ENCODE data around the gene CMC4.

The CMC4 gene, protein sequence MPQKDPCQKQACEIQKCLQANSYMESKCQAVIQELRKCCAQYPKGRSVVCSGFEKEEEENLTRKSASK

DNA sequence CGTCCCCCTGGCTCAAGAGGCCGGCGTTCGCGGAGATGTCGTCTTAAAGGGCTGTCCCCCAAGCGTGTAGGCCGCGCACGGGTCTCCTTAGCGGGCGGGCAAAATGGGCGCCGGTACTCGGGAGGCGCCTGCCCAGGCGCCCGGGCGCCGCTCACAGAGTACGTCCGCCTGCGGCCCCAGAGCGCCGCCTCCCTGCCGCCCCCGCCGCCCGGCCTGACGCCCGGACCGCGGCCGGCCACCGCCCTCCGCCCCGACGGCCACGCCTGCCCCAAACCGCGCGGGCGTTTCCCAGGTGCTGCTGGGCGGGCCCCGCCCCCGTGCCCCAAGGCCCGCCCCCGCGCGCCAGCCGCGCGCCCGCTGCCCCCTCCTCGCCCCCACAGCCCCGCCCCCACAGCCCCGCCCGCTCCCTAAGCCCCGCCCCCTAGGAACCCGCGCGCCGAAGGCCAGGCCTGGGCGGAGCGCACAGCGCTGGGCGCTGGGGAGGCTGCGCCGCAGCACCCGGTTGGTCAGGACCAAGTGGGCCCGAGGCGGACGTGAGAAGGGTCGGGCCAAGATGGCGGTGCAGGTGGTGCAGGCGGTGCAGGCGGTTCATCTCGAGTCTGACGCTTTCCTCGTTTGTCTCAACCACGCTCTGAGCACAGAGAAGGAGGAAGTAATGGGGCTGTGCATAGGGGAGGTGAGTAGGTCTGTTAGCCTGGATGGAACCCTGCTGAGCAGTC is at the start of gene CMC4, which contains the start of the genes BRCC3 and MTCP1:
Gene CMC4, minus strand, starts transcription at position 162 of the 719 bp plus-strand sequence. CDS start 7,113 bp downstream, outside the sequence.
Gene BRCC3, plus strand, starts transcription at position 534 of the 719 bp plus-strand sequence. Its CDS starts 20 bp downstream, at position 554.
Gene MTCP1, minus strand, starts transcription at position 162 of the 719 bp plus-strand sequence. CDS start 5,126 bp downstream, outside the sequence.
- Mint-ChIP-seq H3K4me1 (peaks cover 49% of the 10 kb centered on the region), H3K9me3 (no peaks in the 10 kb centered on the region)

DNA sequence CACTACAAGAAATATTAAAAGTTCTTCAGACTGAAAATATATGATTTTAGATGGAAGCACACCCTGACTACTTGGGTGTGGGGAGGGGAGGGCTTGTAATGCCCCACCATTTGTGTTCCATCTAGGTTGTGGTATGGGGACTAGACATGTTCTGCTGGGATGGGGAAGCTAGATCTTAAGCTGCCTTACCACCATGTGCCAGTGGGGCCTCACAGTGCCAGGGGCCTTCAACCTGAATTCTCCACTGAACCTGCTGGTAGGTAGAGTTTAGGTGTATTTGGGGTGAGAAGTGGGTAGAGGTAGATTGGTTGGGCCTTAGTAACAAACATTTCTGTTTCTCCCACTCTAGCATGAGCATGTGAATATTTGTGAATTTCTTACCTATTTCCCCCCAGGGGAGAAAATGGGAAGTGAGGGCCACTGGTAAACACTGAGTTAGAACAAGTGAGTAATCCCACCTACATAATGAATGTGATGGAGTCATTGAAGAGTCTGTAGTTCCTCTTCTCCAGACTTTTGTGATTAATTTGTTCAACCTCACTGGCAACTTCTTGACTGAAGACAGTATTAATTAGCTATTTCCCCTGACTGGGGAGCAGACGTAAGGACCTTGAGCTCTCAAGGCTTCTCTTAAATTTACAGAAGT is 44.4 kb upstream of the CMC4 start:
- no peaks in the 10 kb centered on the region for H3K27me3 Mint-ChIP-seq
- ATAC-seq (replicated peaks; ENCODE audit: extremely low read depth, poor library complexity, severe bottlenecking): no peak
- H3K36me3 Mint-ChIP-seq (ENCODE audit: insufficient read depth): peaks cover 12% of the 10 kb centered on the region
- no peaks in the 10 kb centered on the region for H3K4me1 Mint-ChIP-seq
- H3K9me3 Mint-ChIP-seq: no peaks in the 10 kb centered on the region
- H3K27ac Mint-ChIP-seq (ENCODE audit: low read depth): no peak overlapping the region
- no peak for DNase-seq (ENCODE audit: low spot score in 2 of 2)
- no peak overlapping the region for H3K4me3 Mint-ChIP-seq

More for the DNA sequence above, at the start of gene CMC4, which contains the start of the genes BRCC3 and MTCP1:
- ATAC-seq (replicated peaks; ENCODE audit: extremely low read depth, poor library complexity, severe bottlenecking) (peak; percentile 78), DNase-seq (ENCODE audit: low spot score in 2 of 2) (peak; percentile 44 to 55)
- Mint-ChIP-seq H3K27me3 (no peaks in the 10 kb centered on the region), H3K27ac (ENCODE audit: low read depth) (peak within 1 kb of the TSS; percentile 89), H3K36me3 (ENCODE audit: insufficient read depth) (peaks cover 18% of the 10 kb centered on the region), H3K4me3 (peak within 1 kb of the TSS; percentile 82)

DNA sequence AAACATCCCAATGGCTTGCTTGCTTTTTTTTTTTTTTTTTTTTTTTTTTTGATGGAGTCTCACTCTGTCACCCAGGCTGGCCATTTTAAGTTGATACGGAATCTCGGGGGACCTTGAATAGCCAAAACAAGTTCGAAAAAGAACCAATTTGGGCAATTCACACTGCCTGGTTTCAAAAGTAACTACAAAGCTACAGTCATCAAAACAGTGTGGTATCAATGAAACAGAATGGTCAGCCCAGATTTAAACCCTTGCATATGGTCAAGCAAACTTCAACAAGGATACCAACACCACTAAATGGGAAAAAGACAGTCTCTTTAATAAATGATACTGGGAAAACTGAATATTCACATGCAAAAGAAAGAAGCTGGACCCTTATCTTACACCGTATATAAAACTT is 42.2 kb upstream of the CMC4 start:
- Mint-ChIP-seq H3K4me3 (no peak overlapping the region), H3K4me1 (no peaks in the 10 kb centered on the region), H3K27me3 (no peaks in the 10 kb centered on the region), H3K27ac (ENCODE audit: low read depth) (no peak overlapping the region), H3K36me3 (ENCODE audit: insufficient read depth) (peaks cover 6% of the 10 kb centered on the region), H3K9me3 (no peaks in the 10 kb centered on the region)
- ATAC-seq (replicated peaks; ENCODE audit: extremely low read depth, poor library complexity, severe bottlenecking) (no peak), DNase-seq (ENCODE audit: low spot score in 2 of 2) (no peak)

DNA sequence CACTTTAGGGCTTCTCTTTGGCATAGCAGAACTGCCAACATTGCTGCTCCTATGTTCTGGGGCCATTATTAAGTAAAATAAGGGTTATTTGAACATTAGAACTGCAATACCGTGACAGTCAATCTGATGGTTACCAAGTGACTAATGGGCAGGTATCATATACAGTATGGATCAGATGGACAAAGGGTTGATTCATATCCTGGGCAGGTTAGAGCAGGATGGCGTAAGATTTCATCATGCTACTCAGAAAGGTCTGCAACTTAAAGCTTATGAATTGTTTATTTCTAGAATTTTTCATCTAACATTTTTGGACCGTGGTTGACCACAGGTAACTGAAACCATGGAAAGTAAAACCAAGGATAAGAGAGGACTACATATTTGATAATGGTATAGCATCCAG is 41.2 kb upstream of the CMC4 start:
- no peaks in the 10 kb centered on the region for H3K27me3 Mint-ChIP-seq
- H3K9me3 Mint-ChIP-seq: no peaks in the 10 kb centered on the region
- ATAC-seq (replicated peaks; ENCODE audit: extremely low read depth, poor library complexity, severe bottlenecking) (no peak), DNase-seq (ENCODE audit: low spot score in 2 of 2) (no peak)
- H3K4me3 Mint-ChIP-seq: no peak overlapping the region
- no peak overlapping the region for H3K27ac Mint-ChIP-seq (ENCODE audit: low read depth)
- H3K4me1 Mint-ChIP-seq: no peaks in the 10 kb centered on the region
- H3K36me3 Mint-ChIP-seq (ENCODE audit: insufficient read depth): peaks cover 3% of the 10 kb centered on the region

DNA sequence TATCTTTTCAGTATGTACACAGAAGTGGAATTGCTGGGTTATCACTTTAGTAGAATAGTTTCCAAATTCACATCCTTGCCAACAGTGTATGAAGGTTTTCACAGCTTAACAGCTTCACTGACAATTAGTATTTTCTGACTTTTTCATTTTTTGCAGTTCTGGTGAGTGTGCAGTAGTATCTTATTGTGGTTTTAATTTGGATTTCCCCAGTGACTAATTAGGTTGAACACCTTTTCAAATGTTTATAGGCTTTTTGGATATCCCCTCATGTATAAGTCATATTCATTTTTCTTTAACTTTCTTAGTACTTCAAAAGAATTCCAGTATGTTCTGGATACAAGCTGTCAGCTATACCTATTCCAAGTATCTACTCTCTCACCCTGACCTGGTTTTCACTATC is 37.5 kb upstream of the CMC4 start:
- ATAC-seq (replicated peaks; ENCODE audit: extremely low read depth, poor library complexity, severe bottlenecking) (no peak), DNase-seq (ENCODE audit: low spot score in 2 of 2) (no peak)
- no peaks in the 10 kb centered on the region for H3K4me1 Mint-ChIP-seq
- H3K27ac Mint-ChIP-seq (ENCODE audit: low read depth): no peak overlapping the region
- no peaks in the 10 kb centered on the region for H3K9me3 Mint-ChIP-seq
- H3K36me3 Mint-ChIP-seq (ENCODE audit: insufficient read depth): peaks cover 8% of the 10 kb centered on the region
- H3K27me3 Mint-ChIP-seq: no peaks in the 10 kb centered on the region
- H3K4me3 Mint-ChIP-seq: no peak overlapping the region

DNA sequence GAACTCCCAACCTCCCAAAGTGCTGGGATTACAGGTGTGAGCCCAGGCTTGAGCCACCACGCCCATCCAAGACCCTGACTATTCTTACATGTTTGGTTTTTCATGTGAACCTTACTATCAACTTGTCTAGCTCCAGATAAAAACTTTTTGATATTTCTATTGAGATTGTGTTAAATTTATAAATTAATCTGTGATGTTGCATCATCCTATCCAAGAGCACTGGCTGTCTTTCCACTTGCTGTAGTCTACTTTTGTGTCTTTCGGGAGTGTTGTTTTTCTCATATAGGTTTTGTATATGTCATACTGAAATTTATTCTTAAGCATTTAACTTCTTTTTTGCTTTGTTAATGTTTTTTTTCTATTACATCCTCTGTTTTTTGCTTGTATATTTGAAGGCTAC is 35.0 kb upstream of the CMC4 start:
- DNase-seq (ENCODE audit: low spot score in 2 of 2): no peak
- no peaks in the 10 kb centered on the region for H3K9me3 Mint-ChIP-seq
- H3K36me3 Mint-ChIP-seq (ENCODE audit: insufficient read depth): peaks cover 8% of the 10 kb centered on the region
- H3K4me1 Mint-ChIP-seq: peaks cover 5% of the 10 kb centered on the region
- no peak overlapping the region for H3K27ac Mint-ChIP-seq (ENCODE audit: low read depth)
- H3K4me3 Mint-ChIP-seq: no peak overlapping the region
- no peak for ATAC-seq (replicated peaks; ENCODE audit: extremely low read depth, poor library complexity, severe bottlenecking)
- no peaks in the 10 kb centered on the region for H3K27me3 Mint-ChIP-seq

DNA sequence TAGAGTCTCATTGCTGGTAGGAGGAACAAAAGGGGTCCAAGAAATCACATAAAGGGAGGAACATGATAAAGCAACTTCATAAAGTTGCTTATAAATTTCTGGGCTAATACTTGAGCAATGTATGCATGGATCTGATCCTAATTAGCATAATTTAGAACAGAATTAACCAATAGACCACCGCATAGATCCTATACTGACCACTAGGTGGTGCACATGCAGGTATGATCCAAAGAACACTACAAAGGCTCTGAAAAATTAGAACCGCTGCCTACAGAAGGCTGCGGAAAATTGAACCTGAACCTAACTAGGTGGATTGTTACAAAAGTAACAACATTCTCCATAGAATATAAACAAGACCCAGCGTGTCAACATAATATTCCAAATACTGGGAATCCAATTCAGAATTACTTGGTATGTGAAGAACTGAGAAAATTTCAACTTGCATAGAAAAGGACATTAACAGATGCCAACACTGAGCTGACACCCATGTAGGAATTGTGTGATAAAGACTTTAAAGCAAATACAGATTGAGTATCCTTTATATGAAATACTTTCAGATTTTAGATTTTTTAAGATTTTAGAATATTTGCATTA is 23.6 kb upstream of the CMC4 start:
- H3K27me3 Mint-ChIP-seq: no peaks in the 10 kb centered on the region

DNA sequence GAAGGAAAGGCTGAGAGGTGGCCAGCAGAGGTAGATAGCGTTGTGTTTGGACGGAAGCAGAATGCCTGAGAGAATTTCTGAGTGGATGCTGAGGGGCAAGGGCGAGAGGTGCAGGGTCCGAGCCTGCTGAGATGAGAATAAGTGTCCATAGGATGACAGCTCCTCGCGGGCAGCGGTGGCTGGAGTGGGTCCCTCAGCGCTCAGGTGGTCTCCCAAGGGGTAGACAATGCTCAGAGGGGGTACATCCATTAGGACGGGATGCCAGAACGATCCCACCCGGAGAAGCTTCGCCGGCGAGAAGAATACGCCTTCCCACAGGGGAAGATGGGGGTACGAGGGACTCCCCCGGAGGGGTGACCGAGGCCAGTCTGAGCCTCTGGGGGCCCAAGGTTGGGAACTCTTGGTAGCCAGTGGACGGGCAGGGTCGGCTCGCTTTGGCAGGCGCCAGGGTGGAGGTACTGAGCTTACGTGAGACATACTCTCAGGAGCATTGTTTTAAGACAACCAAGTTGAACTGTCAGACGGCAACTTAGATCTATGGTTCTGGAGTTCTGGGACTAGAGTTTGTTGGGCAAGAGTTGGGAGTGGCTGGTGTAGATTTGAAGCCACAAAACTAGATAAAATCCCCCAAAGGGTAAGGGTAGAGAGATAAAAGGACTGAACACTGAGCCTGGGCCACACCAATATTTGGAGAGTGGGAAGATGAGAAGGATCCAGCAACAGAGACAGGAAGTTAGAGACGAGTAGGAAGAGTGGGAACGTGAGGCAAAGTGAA is 16.2 kb upstream of the CMC4 start:
- ATAC-seq (replicated peaks; ENCODE audit: extremely low read depth, poor library complexity, severe bottlenecking) (no peak), DNase-seq (ENCODE audit: low spot score in 2 of 2) (no peak)
- Mint-ChIP-seq H3K4me3 (no peak overlapping the region), H3K36me3 (ENCODE audit: insufficient read depth) (peaks cover 14% of the 10 kb centered on the region), H3K27me3 (no peaks in the 10 kb centered on the region), H3K4me1 (no peaks in the 10 kb centered on the region), H3K9me3 (no peaks in the 10 kb centered on the region), H3K27ac (ENCODE audit: low read depth) (no peak overlapping the region)

More for the DNA sequence above, 23.6 kb upstream of the CMC4 start:
- ATAC-seq (replicated peaks; ENCODE audit: extremely low read depth, poor library complexity, severe bottlenecking) (peak; percentile 62), DNase-seq (ENCODE audit: low spot score in 2 of 2) (no peak)
- peaks cover 15% of the 10 kb centered on the region for H3K36me3 Mint-ChIP-seq (ENCODE audit: insufficient read depth)
- no peaks in the 10 kb centered on the region for H3K9me3 Mint-ChIP-seq
- no peak overlapping the region for H3K4me3 Mint-ChIP-seq
- no peak overlapping the region for H3K27ac Mint-ChIP-seq (ENCODE audit: low read depth)
- H3K4me1 Mint-ChIP-seq: no peaks in the 10 kb centered on the region

DNA sequence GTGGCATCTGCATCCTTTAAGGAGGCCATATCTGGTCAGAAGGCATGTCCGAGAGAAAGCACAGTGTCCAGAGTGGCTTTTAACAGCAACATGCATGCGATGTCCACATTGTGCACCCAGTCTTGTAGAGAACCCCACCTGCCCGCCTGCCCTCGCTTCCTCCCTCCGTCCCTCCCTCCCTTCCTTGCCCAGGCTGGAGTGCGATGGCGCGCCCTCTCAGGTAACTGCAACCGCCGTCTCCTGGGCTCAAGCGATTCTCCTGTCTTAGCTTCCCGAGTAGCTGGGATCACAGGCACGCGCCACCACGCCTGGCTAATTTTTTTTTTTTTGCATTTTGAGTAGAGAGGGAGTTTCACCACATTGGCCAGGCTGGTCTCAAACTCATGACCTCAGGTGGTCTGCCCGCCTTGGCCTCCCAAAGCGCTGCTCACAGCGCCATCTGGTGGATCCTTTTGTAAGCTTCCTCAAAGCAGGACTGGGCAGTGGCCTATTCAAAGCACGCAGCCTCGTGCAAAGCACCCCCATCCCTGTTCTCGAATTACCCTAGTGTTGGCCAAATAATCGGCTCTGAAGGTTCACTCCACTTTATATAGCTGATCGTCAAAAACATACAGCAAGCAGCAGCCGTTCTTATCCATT is 15.4 kb upstream of the CMC4 start:
- Mint-ChIP-seq H3K27ac (ENCODE audit: low read depth) (no peak overlapping the region), H3K27me3 (no peaks in the 10 kb centered on the region)

DNA sequence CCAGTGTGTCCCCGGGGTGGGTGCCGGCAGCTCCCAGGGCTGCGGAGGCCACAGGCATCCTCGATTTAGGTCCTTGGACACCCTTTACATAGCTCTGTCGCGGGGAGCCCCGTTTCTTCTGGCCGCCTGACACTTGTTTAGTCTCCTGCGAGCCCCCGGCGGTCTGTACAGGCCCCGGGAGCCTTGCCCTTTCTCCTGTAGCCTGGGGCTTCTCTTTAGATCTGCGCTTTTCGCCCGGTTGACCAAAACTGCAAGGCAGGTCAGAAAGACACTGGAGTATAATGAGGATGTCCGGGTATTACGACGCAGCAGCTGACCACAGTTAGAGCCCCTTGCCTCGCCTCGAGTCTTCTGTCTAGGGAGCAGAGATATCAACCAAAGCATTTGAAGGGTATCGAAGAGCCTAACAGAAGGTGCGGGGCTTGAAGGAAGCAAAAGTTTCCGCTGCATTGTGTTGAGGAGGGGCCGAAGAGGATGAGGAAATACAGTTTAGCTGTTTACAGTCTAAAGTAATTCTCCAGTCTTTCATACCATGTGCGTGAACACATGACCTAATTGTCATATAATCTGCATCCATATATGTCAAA is 851 bp upstream of the CMC4 start:
- ATAC-seq (replicated peaks; ENCODE audit: extremely low read depth, poor library complexity, severe bottlenecking) (peak; percentile 10), DNase-seq (ENCODE audit: low spot score in 2 of 2) (no peak)
- peaks cover 21% of the 10 kb centered on the region for H3K36me3 Mint-ChIP-seq (ENCODE audit: insufficient read depth)
- H3K27me3 Mint-ChIP-seq: no peaks in the 10 kb centered on the region
- H3K4me1 Mint-ChIP-seq: peaks cover 49% of the 10 kb centered on the region
- H3K9me3 Mint-ChIP-seq: no peaks in the 10 kb centered on the region
- H3K27ac Mint-ChIP-seq (ENCODE audit: low read depth): peak overlapping the region; percentile 89
- peak overlapping the region; percentile 82 for H3K4me3 Mint-ChIP-seq

More for the DNA sequence above, 15.4 kb upstream of the CMC4 start:
- Mint-ChIP-seq H3K9me3 (no peaks in the 10 kb centered on the region), H3K4me1 (peaks cover 5% of the 10 kb centered on the region), H3K4me3 (no peak overlapping the region), H3K36me3 (ENCODE audit: insufficient read depth) (peaks cover 18% of the 10 kb centered on the region)
- DNase-seq (ENCODE audit: low spot score in 2 of 2) (peak in 1 of 2 donors; percentile 13), ATAC-seq (replicated peaks; ENCODE audit: extremely low read depth, poor library complexity, severe bottlenecking) (no peak)

DNA sequence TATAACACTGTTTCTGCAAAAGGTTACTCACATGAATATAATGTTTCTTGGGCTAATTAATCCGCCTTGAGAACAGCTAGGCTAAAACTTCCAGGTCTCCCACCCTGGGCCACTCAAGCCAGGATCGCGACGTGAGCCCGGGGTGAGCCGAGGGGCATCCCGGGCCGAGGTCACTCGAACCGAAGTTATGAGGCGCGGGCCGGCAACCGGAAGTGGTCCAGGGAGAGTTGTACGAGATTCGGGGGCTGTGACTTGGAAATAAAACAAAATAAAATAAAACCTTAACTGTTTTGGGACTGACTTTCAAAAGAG is 317 bp downstream of the CMC4 start:
- Mint-ChIP-seq H3K4me1 (peaks cover 46% of the 10 kb centered on the region), H3K4me3 (peak overlapping the region; percentile 82), H3K9me3 (no peaks in the 10 kb centered on the region), H3K27me3 (no peaks in the 10 kb centered on the region), H3K36me3 (ENCODE audit: insufficient read depth) (peaks cover 14% of the 10 kb centered on the region), H3K27ac (ENCODE audit: low read depth) (peak overlapping the region; percentile 89)
- DNase-seq (ENCODE audit: low spot score in 2 of 2): peak in 1 of 2 donors; percentile 12
- no peak for ATAC-seq (replicated peaks; ENCODE audit: extremely low read depth, poor library complexity, severe bottlenecking)
